PFSK-1 (cell line): Measurements from ENCODE around the gene MT1A.

Experiments used
- FOXP2 ChIP-seq: optimal IDR thresholded peaks from 2 replicates; pipeline ENCODE3; 2011; ENCODE audit warnings: borderline replicate concordance, control low read depth, inconsistent platforms; ENCODE audit not compliant: insufficient read depth; ENCODE audit errors: extremely low read length, extremely low read depth
- POLR2AphosphoS5 ChIP-seq: IDR thresholded peaks from 2 replicates; pipeline ENCODE4 v1.6.1; 2012; ENCODE audit warnings: low read depth, mild to moderate bottlenecking, control low read depth, low read length, moderate library complexity
- REST ChIP-seq, 2 experiments: IDR thresholded peaks; 2 replicates each; pipeline versions ENCODE4 v1.6.1 to v1.8.0; 2011 to 2012; ENCODE audit warnings: low read depth in 2 of 2, low read length in 2 of 2, control low read depth in 1 of 2, inconsistent platforms in 1 of 2, mild to moderate bottlenecking in 1 of 2, moderate library complexity in 1 of 2; ENCODE audit not compliant: insufficient read depth in 1 of 2
- SIN3A ChIP-seq: IDR thresholded peaks from 2 replicates; pipeline ENCODE4 v1.6.1; 2012; ENCODE audit warnings: mild to moderate bottlenecking, low read length, moderate library complexity, borderline replicate concordance; ENCODE audit not compliant: insufficient read depth
- TAF1 ChIP-seq: IDR thresholded peaks from 2 replicates; pipeline ENCODE4 v1.6.1; 2012; ENCODE audit warnings: low read length, control low read depth, borderline replicate concordance; ENCODE audit not compliant: insufficient read depth

The MT1A gene

GRCh38 chr16:56604966-56605365 lies 33.5 kb upstream of the MT1A start:
- TF ChIP-seq REST (IDR thresholded peaks at IDR 0.05; ENCODE audit: insufficient read depth in 1 of 2, low read depth in 2 of 2, low read length in 2 of 2): no peak

- no peak for TF ChIP-seq TAF1
- TF ChIP-seq SIN3A: no peak
- TF ChIP-seq REST (IDR thresholded peaks at IDR 0.05; ENCODE audit: insufficient read depth in 1 of 2, low read depth in 2 of 2, low read length in 2 of 2): no peak
- no peak for TF ChIP-seq POLR2AphosphoS5
- TF ChIP-seq FOXP2: no peak
These were observed 33.0 kb upstream of the MT1A start for GRCh38 chr16:56605475-56605874.

GRCh38 chr16:56606071-56606475 lies 32.4 kb upstream of the MT1A start:
- TF ChIP-seq TAF1: no peak
- TF ChIP-seq FOXP2: no peak
- no peak for TF ChIP-seq REST (IDR thresholded peaks at IDR 0.05; ENCODE audit: insufficient read depth in 1 of 2, low read depth in 2 of 2, low read length in 2 of 2)
- TF ChIP-seq POLR2AphosphoS5: no peak
- no peak for TF ChIP-seq SIN3A

GRCh38 chr16:56606476-56607108 lies 31.9 kb upstream of the MT1A start:
- TF ChIP-seq SIN3A (no peak), FOXP2 (no peak), REST (IDR thresholded peaks at IDR 0.05; ENCODE audit: insufficient read depth in 1 of 2, low read depth in 2 of 2, low read length in 2 of 2) (no peak), POLR2AphosphoS5 (no peak), TAF1 (no peak)

GRCh38 chr16:56607109-56607618 lies 31.3 kb upstream of the MT1A start:
- TF ChIP-seq SIN3A (no peak; the same call in 1 of the 2 replicates), FOXP2 (peak; percentile 72)
